Skeletal muscle tissue (tissue), 4 donors: ENCODE results near the gene PDPK1. TPM values are rescaled to one million over a fixed set of nuclear protein-coding genes. Genes with fewer than 3 reads are reported as not detected.

Source experiments
- H3K27ac ChIP-seq: one replicate; pipeline ENCODE4 v1.7.0; 2013; ENCODE audit warnings: mild to moderate bottlenecking, low read depth, low read length, inconsistent platforms
- H3K27me3 ChIP-seq, 3 donors: one replicate each; pipeline ENCODE4 v1.7.0; 2013; ENCODE audit warnings: low read length in 3 of 3; ENCODE audit not compliant: control insufficient read depth in 3 of 3, insufficient read depth in 3 of 3
- H3K36me3 ChIP-seq, 3 donors: one replicate each; pipeline ENCODE4 v1.7.0; 2013; ENCODE audit warnings: low read length in 3 of 3; ENCODE audit not compliant: control insufficient read depth in 3 of 3, insufficient read depth in 3 of 3
- H3K4me1 ChIP-seq, 3 donors: one replicate each; pipeline ENCODE4 v1.7.0; 2013; ENCODE audit warnings: low read length in 3 of 3, mild to moderate bottlenecking in 3 of 3; ENCODE audit not compliant: control insufficient read depth in 3 of 3, insufficient read depth in 3 of 3
- H3K4me3 ChIP-seq, 3 donors: one replicate each; pipeline ENCODE4 v1.7.0; 2013; ENCODE audit warnings: low read length in 3 of 3
- H3K9ac ChIP-seq, 3 donors: one replicate each; pipeline ENCODE4 v1.7.0; 2013; ENCODE audit warnings: low read length in 3 of 3, mild to moderate bottlenecking in 3 of 3, moderate library complexity in 2 of 3, low read depth in 1 of 3
- H3K9me3 ChIP-seq, 3 donors: one replicate each; pipeline ENCODE4 v1.7.0; 2013; ENCODE audit warnings: low read length in 3 of 3; ENCODE audit not compliant: control insufficient read depth in 3 of 3
- total RNA-seq: library from RNA; depleted of rRNA; stranded (reverse); fragments of >200 nt; gene quantifications from one replicate; pipeline ENCODE4 v1.2.3, GENCODE V29; 2014
- donor health status: Osteomylitis.

Gene PDPK1
- total RNA-seq, 1 donor from 2014 or later, result 18.3 TPM

DNA sequence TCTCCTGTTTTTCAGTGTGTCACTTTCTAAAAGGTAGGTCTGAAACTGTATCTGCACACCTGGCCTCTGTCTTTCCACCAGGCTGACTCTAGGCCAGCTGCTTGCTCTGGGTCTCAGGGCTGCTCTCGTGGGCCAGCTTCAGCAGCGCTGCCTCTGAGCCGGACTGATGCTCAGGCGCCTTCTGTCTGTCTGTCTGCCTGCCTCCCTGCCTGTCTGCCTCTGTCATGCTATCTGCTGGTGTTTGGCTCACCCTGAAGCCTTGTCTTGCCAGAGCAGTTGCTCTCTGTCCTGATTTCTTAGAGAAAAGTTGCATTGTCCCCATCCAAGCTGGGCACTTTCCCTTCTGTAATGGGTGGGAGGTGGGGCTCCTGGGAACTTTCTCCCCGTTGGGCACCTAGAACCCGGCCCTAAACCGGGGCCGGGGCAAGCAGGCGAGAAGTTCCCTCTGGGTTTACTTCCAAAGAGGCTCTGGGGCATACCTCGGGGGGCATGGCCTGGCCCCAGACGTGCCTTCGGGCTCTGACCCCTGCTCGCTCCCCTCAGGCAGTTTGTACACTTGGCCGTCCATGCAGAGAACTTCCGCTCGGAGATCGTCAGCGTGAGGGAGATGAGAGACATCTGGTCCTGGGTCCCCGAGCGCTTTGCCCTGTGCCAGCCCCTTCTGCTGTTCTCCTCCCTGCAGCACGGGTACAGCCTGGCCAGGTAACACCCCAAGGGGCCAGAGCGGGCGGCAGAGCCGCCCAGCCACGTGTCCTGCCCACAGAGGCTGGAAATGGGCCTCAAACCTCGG is 39.9 kb upstream of the PDPK1 start:
- H3K9me3 ChIP-seq, result no peaks in the 10 kb centered on the region
- peak overlapping the region in 2 of 3 donors; percentile 14 to 45 for H3K4me3 ChIP-seq
- peak overlapping the region; percentile 44 for H3K27ac ChIP-seq
- H3K9ac ChIP-seq, result peak overlapping the region; percentile 38 to 73 (median 57)
- no peaks in the 10 kb centered on the region for H3K27me3 ChIP-seq
- H3K4me1 ChIP-seq, result peaks cover 34 to 59% (median 46%) of the 10 kb centered on the region in 3 donors
- H3K36me3 ChIP-seq, result peaks cover 8 to 10% (median 9%) of the 10 kb centered on the region in 3 donors

GRCh38 chr16:2498531-2499253 is 39.1 kb upstream of the PDPK1 start:
- Histone ChIP-seq H3K4me1 (peaks cover 34 to 59% (median 46%) of the 10 kb centered on the region in 3 donors), H3K9me3 (no peaks in the 10 kb centered on the region), H3K27ac (no peak overlapping the region), H3K4me3 (peak overlapping the region in 1 of 3 donors; percentile 2), H3K36me3 (peaks cover 8 to 10% (median 9%) of the 10 kb centered on the region in 3 donors), H3K9ac (peak overlapping the region in 2 of 3 donors; percentile 43 to 73), H3K27me3 (no peaks in the 10 kb centered on the region)

DNA sequence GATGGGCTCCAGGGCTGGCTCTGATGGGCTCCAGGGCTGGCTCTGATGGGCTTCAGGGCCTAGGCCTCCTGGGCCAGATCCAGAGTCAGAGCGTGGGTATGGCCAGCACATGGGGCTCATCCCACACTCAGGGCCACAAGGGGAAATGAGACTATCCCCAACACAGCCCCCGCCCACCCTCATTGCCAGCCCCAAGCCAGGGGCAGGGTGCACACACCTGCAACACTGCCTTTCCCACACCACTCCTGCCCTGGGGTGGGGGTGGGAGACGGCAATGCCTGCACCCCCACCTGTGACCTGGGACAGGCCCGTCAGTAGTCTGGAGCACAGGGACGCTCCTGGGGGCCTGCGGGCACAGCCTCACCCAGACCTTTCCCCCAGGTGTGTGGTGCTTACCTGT is 38.4 kb upstream of the PDPK1 start:
- H3K27ac ChIP-seq, result no peak overlapping the region

DNA sequence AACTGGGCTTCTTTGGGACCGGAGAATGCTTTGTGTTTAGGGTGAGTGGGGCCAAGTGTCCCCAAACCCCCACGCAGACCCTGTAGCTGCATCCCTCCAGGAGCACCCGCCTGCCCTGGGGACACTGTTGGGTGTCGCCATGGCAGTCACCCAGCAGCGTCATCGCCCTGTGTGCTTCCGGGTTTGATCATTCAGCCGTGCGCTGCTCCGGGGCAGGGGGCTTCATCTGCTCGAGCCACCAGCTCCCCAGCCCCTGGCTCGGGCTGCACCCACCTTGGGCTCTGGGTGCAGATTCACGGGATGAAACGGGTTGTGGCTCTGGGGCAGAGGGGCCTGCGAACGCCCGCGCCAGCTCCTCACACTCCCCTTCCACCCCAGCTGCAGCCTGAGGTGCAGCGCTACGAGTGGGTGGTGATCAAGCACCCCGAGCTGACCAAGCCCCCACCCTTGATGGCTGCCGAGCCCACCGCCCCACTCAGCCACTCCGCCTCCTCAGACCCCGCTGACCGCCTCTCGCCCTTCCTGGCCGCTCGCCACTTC is 37.9 kb upstream of the PDPK1 start:
- no peaks in the 10 kb centered on the region for H3K9me3 ChIP-seq
- H3K4me1 ChIP-seq, result peaks cover 34 to 59% (median 46%) of the 10 kb centered on the region in 3 donors
- H3K36me3 ChIP-seq, result peaks cover 8 to 10% (median 9%) of the 10 kb centered on the region in 3 donors
- H3K27me3 ChIP-seq, result no peaks in the 10 kb centered on the region
- H3K27ac ChIP-seq, result no peak overlapping the region
- peak overlapping the region in 1 of 3 donors; percentile 20 for H3K9ac ChIP-seq
- no peak overlapping the region for H3K4me3 ChIP-seq

More for the DNA sequence above, 38.4 kb upstream of the PDPK1 start:
- Histone ChIP-seq H3K4me3 (no peak overlapping the region), H3K27me3 (no peaks in the 10 kb centered on the region), H3K9ac (peak overlapping the region in 1 of 3 donors; percentile 43), H3K4me1 (peaks cover 34 to 59% (median 46%) of the 10 kb centered on the region in 3 donors), H3K36me3 (peaks cover 8 to 10% (median 9%) of the 10 kb centered on the region in 3 donors), H3K9me3 (no peaks in the 10 kb centered on the region)

DNA sequence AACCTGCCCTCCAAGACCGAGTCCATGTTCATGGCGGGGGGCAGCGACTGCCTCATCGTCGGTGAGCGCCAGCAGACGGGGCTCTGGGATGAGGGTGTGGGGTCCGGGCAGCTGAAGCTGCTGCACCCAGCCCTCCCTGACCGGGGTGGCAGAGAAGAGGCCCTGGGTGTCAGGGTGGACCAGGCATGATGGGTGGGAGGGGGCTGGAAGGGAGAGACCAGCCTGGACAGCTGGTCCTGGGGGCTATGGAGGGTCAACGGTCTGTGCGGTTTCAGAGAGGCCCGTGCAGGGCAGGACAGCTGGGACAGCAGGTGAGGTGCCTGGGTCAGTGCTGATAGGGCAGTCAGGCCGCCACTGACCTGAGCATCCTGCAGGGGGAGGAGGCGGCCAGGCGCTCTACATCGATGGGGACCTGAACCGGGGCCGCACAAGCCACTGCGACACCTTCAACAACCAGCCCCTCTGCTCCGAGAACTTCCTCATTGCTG is 37.3 kb upstream of the PDPK1 start:
- Histone ChIP-seq H3K9ac (no peak overlapping the region), H3K9me3 (no peaks in the 10 kb centered on the region), H3K27me3 (no peaks in the 10 kb centered on the region), H3K4me3 (no peak overlapping the region), H3K27ac (no peak overlapping the region), H3K36me3 (peaks cover 8 to 10% (median 9%) of the 10 kb centered on the region in 3 donors), H3K4me1 (peaks cover 34 to 59% (median 46%) of the 10 kb centered on the region in 3 donors)

DNA sequence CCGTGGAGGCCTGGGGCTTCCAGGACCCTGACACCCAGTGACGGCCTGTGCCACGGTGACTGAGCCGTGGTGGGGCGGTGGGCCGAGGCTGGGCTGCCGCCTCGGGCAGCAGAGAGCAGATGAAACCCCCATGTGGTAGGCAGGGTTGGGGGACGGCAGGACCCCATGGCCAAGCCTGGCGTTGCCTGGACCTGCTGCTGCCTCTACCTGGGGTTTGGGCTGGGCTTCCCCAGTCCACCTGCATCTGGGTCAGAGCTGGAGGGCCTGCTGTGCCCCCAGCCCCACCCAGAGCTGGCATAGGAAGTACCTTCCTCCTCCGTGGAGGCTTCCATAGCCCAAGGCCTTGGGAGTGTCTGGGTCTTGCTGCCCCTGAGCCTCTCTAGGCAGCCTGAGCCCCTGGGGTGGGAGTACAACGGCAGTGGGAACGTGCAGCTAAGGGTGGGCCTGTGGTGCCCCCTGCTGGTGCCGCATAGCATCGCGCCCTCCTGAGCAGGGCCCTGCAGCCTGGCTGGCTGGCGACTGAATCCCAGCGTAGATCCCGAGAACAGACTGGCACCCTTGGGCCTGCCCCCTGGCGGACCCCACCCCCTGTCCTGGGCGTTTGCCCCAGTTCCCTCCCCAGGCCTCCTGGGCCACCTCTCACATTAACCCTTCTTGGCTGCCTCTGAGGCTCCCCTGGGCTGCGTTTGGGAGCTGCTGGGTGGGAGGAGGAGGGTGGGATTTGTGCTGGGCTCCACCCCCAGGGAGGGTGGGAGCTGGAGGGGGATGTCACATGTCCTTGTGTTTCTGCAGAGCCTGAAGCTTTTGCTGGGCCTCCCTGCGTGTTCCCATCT is 36.7 kb upstream of the PDPK1 start:
- H3K27ac ChIP-seq, result no peak overlapping the region
- H3K4me1 ChIP-seq, result peaks cover 34 to 59% (median 46%) of the 10 kb centered on the region in 3 donors
- no peaks in the 10 kb centered on the region for H3K27me3 ChIP-seq
- H3K9me3 ChIP-seq, result no peaks in the 10 kb centered on the region
- peak overlapping the region in 1 of 3 donors; percentile 22 for H3K4me3 ChIP-seq
- peaks cover 8 to 12% (median 10%) of the 10 kb centered on the region in 3 donors for H3K36me3 ChIP-seq
- H3K9ac ChIP-seq, result peak overlapping the region in 1 of 3 donors; percentile 68

DNA sequence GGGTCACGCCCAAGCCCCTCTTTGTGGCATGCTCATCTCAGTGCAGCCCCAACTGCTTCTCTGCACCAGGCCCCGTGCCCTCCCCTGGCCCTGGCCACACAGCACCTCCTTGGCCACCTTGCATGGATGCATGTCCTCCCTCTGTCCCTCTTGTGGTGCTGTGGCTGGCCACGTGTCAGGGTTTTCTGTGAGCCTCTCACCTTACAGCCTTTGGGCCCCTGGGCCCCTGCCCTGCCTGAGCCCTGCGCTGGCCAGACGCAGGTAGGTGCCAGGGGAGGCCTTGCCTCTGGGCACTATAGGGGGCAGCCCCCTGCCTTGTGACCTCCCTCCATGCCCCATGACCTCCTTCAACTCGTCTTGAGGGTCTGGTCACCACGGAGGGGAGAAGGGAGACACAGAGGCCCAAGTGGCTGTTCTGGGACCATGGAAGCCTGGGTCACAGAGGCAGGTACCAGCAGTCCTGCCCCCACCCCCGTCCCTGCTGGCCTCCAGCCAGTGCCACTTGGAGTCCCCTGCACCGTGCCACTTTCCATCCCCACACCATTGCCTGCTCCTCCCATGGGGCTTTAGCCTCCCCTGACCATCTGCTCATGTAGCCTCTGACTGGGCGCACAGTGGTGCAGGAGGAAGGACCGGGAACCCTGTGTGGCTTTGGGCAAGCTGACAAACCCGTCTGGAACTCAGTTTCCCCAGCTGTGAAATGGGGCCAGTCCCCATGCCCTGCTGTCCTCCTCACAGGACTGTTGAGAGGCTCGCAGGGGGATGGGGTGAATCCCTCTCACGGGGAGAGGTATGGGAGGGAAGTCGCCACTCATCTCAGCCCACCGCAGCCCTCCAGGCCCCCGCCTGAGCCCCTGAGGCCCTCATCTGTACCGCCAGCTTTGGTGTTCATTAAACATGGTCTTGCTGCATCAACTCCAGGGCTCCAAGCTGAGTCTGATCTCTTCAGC is 35.6 kb upstream of the PDPK1 start:
- Histone ChIP-seq H3K4me3 (no peak overlapping the region), H3K27ac (no peak overlapping the region), H3K9ac (peak overlapping the region in 1 of 3 donors; percentile 68), H3K9me3 (no peaks in the 10 kb centered on the region), H3K36me3 (peaks cover 0 to 3% (median 3%) of the 10 kb centered on the region in 3 donors), H3K4me1 (peaks cover 29 to 51% (median 40%) of the 10 kb centered on the region in 3 donors), H3K27me3 (no peaks in the 10 kb centered on the region)

DNA sequence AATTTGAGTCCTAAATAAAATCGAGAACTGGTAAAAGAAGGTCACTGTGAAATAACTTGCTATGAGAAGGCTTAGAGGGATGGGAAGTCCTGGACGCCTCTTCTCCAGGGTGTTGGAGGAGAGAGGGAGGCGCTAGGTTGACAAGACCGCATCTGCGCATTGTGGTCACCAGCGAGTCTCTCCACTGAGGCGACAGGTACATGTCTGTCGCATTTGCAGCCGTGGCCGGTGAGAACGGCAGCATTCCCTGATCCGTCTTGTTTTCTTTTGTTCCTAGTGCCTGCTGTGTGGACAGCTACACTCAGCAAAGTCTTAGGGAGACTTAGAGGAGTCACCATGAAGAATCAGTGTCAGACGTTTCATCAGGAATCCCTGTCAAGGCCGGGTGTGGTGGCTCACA is 32.1 kb upstream of the PDPK1 start:
- H3K27ac ChIP-seq, result no peak overlapping the region
- H3K36me3 ChIP-seq, result peaks cover 0 to 3% (median 2%) of the 10 kb centered on the region in 3 donors
- H3K9ac ChIP-seq, result no peak overlapping the region
- H3K27me3 ChIP-seq, result no peaks in the 10 kb centered on the region
- H3K4me1 ChIP-seq, result peaks cover 8 to 22% (median 15%) of the 10 kb centered on the region in 3 donors
- no peak overlapping the region for H3K4me3 ChIP-seq
- no peaks in the 10 kb centered on the region for H3K9me3 ChIP-seq
